Measurements from ENCODE around the gene KBTBD12.

Gene KBTBD12

DNA sequence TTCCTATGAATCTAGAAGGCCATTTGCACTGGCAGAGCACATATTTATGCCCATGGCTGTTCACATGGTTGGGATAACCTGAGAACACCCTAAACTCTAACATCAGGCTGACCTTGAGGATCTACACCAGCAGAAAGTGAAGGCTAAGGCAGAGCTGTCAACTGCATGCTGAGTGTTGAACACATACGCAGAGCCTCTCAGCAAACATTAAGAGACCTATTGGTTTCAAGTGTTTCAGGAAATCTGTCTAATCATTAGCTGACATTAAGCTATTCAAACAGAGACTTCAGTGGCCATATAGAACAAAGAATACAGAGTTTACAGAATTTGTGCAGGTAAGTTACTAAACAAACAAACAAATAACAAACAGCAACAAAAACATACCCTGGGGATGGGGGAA is 121.1 kb downstream of the KBTBD12 start:
- no peak overlapping the region for H3K4me3 ChIP-seq (ENCODE audit: low read length)
- DNase-seq (ENCODE audit: low read depth) = no peak
- TF ChIP-seq, protein P1, sequence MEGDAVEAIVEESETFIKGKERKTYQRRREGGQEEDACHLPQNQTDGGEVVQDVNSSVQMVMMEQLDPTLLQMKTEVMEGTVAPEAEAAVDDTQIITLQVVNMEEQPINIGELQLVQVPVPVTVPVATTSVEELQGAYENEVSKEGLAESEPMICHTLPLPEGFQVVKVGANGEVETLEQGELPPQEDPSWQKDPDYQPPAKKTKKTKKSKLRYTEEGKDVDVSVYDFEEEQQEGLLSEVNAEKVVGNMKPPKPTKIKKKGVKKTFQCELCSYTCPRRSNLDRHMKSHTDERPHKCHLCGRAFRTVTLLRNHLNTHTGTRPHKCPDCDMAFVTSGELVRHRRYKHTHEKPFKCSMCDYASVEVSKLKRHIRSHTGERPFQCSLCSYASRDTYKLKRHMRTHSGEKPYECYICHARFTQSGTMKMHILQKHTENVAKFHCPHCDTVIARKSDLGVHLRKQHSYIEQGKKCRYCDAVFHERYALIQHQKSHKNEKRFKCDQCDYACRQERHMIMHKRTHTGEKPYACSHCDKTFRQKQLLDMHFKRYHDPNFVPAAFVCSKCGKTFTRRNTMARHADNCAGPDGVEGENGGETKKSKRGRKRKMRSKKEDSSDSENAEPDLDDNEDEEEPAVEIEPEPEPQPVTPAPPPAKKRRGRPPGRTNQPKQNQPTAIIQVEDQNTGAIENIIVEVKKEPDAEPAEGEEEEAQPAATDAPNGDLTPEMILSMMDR (conservative IDR thresholded peaks at IDR 0.05; ENCODE audit: low read length) = no peak
